HG02870 (cell line): ENCODE data around the gene GPC2.
"Not testable (repeated sequence)": the region's sequence is repeated elsewhere in the genome, so short reads cannot be mapped to it uniquely, and the experiment has no call there.

Experiments used
- ATAC-seq: cut with Tn5 transposase; IDR thresholded peaks from one replicate; pipeline ENCODE4 v1.9.1; 2021; ENCODE audit warnings: mild to moderate bottlenecking, moderate library complexity; ENCODE audit not compliant: unreplicated experiment

The GPC2 gene

GRCh38 chr7:100153708-100154535 lies 23.3 kb downstream of the GPC2 start:
- ATAC-seq, result no peak

- ATAC-seq, result no peak
Measured at GRCh38 chr7:100152937-100153666, 24.1 kb downstream of the GPC2 start.

GRCh38 chr7:100152404-100152803 lies 24.8 kb downstream of the GPC2 start:
- ATAC-seq, result no peak

GRCh38 chr7:100148559-100149328 lies 28.4 kb downstream of the GPC2 start, which contains the start of gene LAMTOR4:
LAMTOR4 (plus strand) TSS chr7:100148918; CDS start chr7:100148973, 55 bp downstream.
- peak; percentile 98 for ATAC-seq

- no peak for ATAC-seq
Measured at GRCh38 chr7:100148225-100148558, 29.0 kb downstream of the GPC2 start.

- no peak for ATAC-seq
Measured at GRCh38 chr7:100147278-100147677, 29.9 kb downstream of the GPC2 start.

- not testable (repeated sequence) for ATAC-seq
Measured at GRCh38 chr7:100146350-100146749, 30.8 kb downstream of the GPC2 start.

- ATAC-seq, result no peak
Measured at GRCh38 chr7:100142461-100142860, 34.7 kb downstream of the GPC2 start.

- ATAC-seq, result no peak
Measured at GRCh38 chr7:100141555-100141949, 35.6 kb downstream of the GPC2 start.

- no peak for ATAC-seq
Measured at GRCh38 chr7:100137851-100138760, 39.1 kb downstream of the GPC2 start.

GRCh38 chr7:100132697-100133151 lies 44.5 kb downstream of the GPC2 start:
- ATAC-seq, result peak; percentile 59

- ATAC-seq, result no peak
Measured at GRCh38 chr7:100132126-100132525, 45.1 kb downstream of the GPC2 start.

- no peak for ATAC-seq
Measured at GRCh38 chr7:100130608-100131453, 46.4 kb downstream of the GPC2 start.

GRCh38 chr7:100130220-100130607 lies 47.0 kb downstream of the GPC2 start:
- not testable (repeated sequence) for ATAC-seq

GRCh38 chr7:100128637-100128963 lies 48.6 kb downstream of the GPC2 start:
- ATAC-seq, result no peak

- no peak for ATAC-seq
Measured at GRCh38 chr7:100127866-100128636, 49.1 kb downstream of the GPC2 start.

GRCh38 chr7:100126931-100127865 lies 50.0 kb downstream of the GPC2 start, which contains the start of gene MBLAC1:
MBLAC1 (plus strand) TSS chr7:100126967; CDS start chr7:100127396, 429 bp downstream.
- ATAC-seq, result peak; percentile 53
